Psoas muscle (tissue), 8 donors: ENCODE measurements around the gene KRT7. TPM values are rescaled to one million over a fixed set of nuclear protein-coding genes. Genes with fewer than 3 reads are reported as not detected.

ENCODE experiments used
- ATAC-seq, 4 donors: fragments of 200-7000 bp; cut with Tn5 transposase; one replicate each; pipeline ENCODE4 v1.9.1; 2020; ENCODE audit warnings: moderate library complexity in 3 of 4, mild to moderate bottlenecking in 2 of 4
- DNase-seq, 2 donors: peaks; one replicate each; pipeline ENCODE4 v3.0.0-alpha.2; 2020
- H3K27ac ChIP-seq: fragments of 200-600 bp; one replicate; pipeline ENCODE4 v1.8.0; 2022
- H3K27me3 ChIP-seq, 3 donors: fragments of 200-600 bp in 1 of 3; one replicate each; pipeline versions ENCODE4 v1.6.1 to v1.8.0; 2013 to 2022; ENCODE audit warnings: low read length in 2 of 3, mild to moderate bottlenecking in 2 of 3, moderate library complexity in 1 of 3; ENCODE audit not compliant: insufficient read depth in 3 of 3
- H3K36me3 ChIP-seq, 2 donors: fragments of 200-600 bp in 1 of 2; one replicate each; pipeline versions ENCODE4 v1.6.1 to v1.8.0; 2013 to 2022; ENCODE audit warnings: low read depth in 1 of 2, mild to moderate bottlenecking in 1 of 2, moderate library complexity in 1 of 2; ENCODE audit not compliant: insufficient read depth in 1 of 2
- H3K4me1 ChIP-seq: fragments of 200-600 bp; one replicate; pipeline ENCODE4 v1.8.0; 2022
- H3K4me3 ChIP-seq: fragments of 200-600 bp; one replicate; pipeline ENCODE4 v1.8.0; 2022; ENCODE audit warnings: mild to moderate bottlenecking
- H3K9me3 ChIP-seq: fragments of 200-600 bp; one replicate; pipeline ENCODE4 v1.8.0; 2022
- CTCF ChIP-seq: fragments of 200-600 bp; IDR thresholded peaks from one replicate; pipeline ENCODE4 v1.8.0; 2022; ENCODE audit warnings: antibody characterized with exemption
- WGBS, 3 donors: extraction: QIAGEN DNeasy Blood & Tissue Kit; methylation state at CpG; one replicate each; pipeline versions ENCODE4 v1.1.6 to v1.1.7; 2013; 5-methylcytosine and 5-hydroxymethylcytosine counted together
- intact Hi-C, 2 donors: fragments of 100-400 bp; cut with DNase I; formaldehyde crosslinking; loops; one replicate each; pipeline versions ENCODE4 v1.11.0 to v1.14.2; 2022
- polyA plus RNA-seq, 3 donors: library from polyadenylated mRNA; stranded (reverse); fragments of 200-250 nt; gene quantifications; one replicate each; pipeline ENCODE4 v1.2.3, GENCODE V29; 2013
- total RNA-seq, 4 donors: library from RNA; stranded (reverse); fragmentation: NEBNext Ultra II Directional in 2 of 4; extraction: Animal tissue kit (Norgen Biotek cat#: 25700) in 2 of 4; gene quantifications; one replicate each; pipeline versions ENCODE4 v1.2.1 to v1.2.4, GENCODE V29; 2021 to 2023
- donor health status: healthy with polysubstance abuse.
- donor health status: DM: no; HTN: no; CAD: no; lungs with moderate emphysema.
- donor health status: Bipolar disorder and iron deficiency.
- donor health status: healthy.
- donor health status: DM: yes; HTN: yes; CAD: no.
- donor health status: DM: no; HTN: no; CAD: no.
- donor health status: DM: no; HTN: no; CAD: no.
- donor health status: DM: yes; HTN: yes; CAD: no.

The KRT7 gene
- total and polyA plus RNA-seq, 7 donors: 0.39 to 3.9 (median 1.6) TPM

GRCh38 chr12:52193532-52193931 is 39.5 kb upstream of the KRT7 start:
- Histone ChIP-seq H3K36me3 (no peaks in the 10 kb centered on the region), H3K27ac (no peak overlapping the region), H3K4me3 (no peak overlapping the region), H3K27me3 (no peaks in the 10 kb centered on the region), H3K9me3 (no peaks in the 10 kb centered on the region), H3K4me1 (peaks cover 14% of the 10 kb centered on the region)
- 73 to 79% (median 77%) methylated on average over 6 of the region's 6 CpGs for WGBS, 3 donors
- intact Hi-C loops: no loop called here
- no peak for TF ChIP-seq CTCF
- no peak for ATAC-seq
- no peak for DNase-seq

GRCh38 chr12:52193991-52194390 is 39.1 kb upstream of the KRT7 start:
- ATAC-seq (no peak), DNase-seq (no peak)
- intact Hi-C loops: no loop called here
- WGBS, 3 donors: 59 to 67% (median 66%) methylated on average over 6 of the region's 6 CpGs
- no peaks in the 10 kb centered on the region for H3K36me3 ChIP-seq
- peaks cover 14% of the 10 kb centered on the region for H3K4me1 ChIP-seq
- H3K4me3 ChIP-seq: no peak overlapping the region
- H3K27me3 ChIP-seq: no peaks in the 10 kb centered on the region
- no peak for TF ChIP-seq CTCF
- H3K27ac ChIP-seq: no peak overlapping the region
- H3K9me3 ChIP-seq: no peaks in the 10 kb centered on the region

GRCh38 chr12:52195065-52195730 is 37.8 kb upstream of the KRT7 start:
- Histone ChIP-seq H3K27ac (no peak overlapping the region), H3K36me3 (no peaks in the 10 kb centered on the region), H3K27me3 (no peaks in the 10 kb centered on the region), H3K4me3 (no peak overlapping the region), H3K9me3 (no peaks in the 10 kb centered on the region), H3K4me1 (peaks cover 14% of the 10 kb centered on the region)
- DNase-seq (no peak), ATAC-seq (no peak)
- no peak for TF ChIP-seq CTCF
- intact Hi-C loops: no loop called here
- WGBS, 3 donors: 91 to 94% (median 93%) methylated on average over 8 of the region's 8 CpGs

GRCh38 chr12:52197371-52198231 is 35.4 kb upstream of the KRT7 start:
- WGBS, 3 donors: 64 to 73% (median 65%) methylated on average over 11 of the region's 11 CpGs
- Histone ChIP-seq H3K36me3 (no peaks in the 10 kb centered on the region), H3K4me3 (no peak overlapping the region), H3K27me3 (peaks cover 0 to 5% (median 1%) of the 10 kb centered on the region in 3 donors), H3K9me3 (no peaks in the 10 kb centered on the region), H3K4me1 (peaks cover 4% of the 10 kb centered on the region), H3K27ac (no peak overlapping the region)
- intact Hi-C loops: no loop called here
- no peak for TF ChIP-seq CTCF
- ATAC-seq: peak in 3 of 4 donors; percentile 46 to 76 (median 74)
- DNase-seq: peak in 1 of 2 donors; percentile 49
